GM21528 (cell line): ENCODE data around the gene ST6GALNAC2.
"Not testable (repeated sequence)": the region's sequence is repeated elsewhere in the genome, so short reads cannot be mapped to it uniquely, and the experiment has no call there.

ENCODE experiments used
- ATAC-seq: cut with Tn5 transposase; IDR thresholded peaks from one replicate; pipeline ENCODE4 v1.9.1; 2021; ENCODE audit warnings: mild to moderate bottlenecking, moderate library complexity; ENCODE audit not compliant: unreplicated experiment, low FRiP score

ST6GALNAC2 gene

DNA sequence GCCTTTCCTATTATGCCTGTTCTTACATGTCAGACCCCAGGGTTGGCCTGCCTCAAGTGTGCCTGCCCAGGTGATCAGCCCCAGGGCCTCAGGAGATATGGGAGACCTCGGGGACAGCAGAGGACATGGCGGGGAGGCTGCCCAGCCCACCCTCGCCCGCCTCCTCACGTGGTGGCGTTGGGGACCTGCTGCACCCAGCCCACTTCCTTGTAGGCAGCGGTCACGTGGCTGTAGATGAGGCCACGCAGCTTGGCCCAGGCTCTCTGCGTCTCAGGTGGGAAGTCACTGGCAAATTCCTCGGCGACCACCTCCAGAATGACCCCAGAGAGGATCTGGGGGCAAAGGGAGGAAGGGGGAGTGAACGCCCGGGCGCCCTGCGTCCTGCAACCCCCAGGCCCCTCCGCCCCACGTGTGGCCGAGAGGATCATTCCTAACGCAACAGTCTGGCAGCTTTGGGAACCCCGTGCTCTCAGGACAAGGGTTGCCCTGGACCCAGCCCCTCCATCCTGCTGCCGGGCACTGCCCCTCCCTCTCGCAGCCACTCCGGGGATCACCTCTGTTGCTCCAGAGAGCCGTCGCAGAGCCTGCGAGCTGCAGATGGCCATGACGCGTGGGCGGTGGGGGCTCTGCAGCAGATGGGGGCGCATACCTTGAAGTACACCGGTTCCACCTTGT, 54.7 kb downstream of the ST6GALNAC2 start:
- ATAC-seq, result no peak

DNA sequence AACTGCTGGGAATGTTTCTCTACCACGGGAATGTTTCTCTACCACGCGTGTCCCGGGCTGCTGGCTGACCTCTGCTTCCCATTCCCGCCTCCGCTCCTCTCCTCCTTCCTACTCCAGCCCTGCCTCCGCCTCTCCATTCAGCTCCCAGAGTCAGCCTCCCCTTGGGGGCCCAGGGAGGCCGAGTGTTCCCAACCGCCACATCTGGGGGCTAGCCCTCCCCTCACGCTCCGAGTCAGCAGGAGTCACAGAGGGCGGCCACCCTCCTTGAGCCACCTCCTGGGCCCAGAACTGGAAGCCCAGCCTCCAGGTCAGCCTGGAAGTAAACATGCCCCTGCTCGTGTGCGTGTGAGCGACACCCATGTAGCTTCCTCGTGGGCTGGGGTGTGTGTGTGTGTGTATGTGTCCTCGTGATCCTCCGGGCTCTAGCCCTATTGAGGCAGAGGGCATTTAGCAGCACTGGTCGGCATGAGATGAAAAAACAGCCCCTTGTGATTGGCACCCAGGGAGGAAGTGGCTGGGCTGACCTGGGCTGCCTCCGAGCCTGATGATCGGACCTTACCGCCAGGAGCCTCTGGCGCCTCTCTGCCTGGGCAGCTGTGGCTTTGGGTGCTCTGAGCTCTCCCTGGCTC, 55.5 kb downstream of the ST6GALNAC2 start:
- no peak for ATAC-seq

DNA sequence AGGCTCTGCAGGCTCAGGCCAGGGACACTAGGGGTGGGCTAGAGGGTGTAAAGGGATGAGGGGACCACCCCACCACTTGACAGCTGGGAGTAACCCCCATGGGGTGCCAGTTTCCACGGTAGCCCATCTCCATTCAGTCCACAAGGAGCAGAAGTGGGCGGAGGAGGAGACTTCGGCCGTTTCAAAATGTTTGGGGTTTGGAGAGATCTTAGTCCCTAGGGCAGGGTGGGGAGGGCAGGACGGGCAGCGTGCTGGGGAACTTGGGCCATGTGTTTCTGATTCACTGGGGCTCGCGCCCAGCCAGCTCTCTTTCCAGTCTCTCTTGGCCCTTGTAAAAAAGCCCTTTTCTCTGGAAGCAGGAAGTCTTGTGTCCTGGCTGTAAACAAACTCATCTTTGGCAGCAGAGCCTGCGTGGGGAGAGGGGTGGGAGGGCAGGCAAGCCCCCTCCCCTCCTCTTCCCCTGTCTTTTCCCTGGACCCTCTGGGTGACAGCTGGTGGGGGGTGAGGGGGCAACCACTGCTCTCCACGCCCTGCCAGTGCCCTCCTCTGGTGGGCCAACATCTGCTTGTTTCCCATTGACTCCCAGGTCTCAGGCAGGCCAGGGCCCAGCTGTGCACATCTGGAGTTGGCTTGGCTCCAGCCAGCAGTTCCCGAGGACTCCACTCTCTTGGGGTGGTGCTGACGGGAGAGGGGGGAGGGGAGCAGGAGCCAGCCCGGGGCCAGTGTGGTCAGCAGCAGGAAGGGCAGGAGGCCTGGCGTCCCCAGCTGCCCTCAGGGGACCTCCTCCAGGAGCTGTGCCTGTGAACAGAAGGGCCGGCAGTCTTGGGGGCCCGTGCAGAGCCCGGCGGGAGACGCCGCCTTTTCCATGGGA, 56.2 kb downstream of the ST6GALNAC2 start:
- no peak for ATAC-seq

DNA sequence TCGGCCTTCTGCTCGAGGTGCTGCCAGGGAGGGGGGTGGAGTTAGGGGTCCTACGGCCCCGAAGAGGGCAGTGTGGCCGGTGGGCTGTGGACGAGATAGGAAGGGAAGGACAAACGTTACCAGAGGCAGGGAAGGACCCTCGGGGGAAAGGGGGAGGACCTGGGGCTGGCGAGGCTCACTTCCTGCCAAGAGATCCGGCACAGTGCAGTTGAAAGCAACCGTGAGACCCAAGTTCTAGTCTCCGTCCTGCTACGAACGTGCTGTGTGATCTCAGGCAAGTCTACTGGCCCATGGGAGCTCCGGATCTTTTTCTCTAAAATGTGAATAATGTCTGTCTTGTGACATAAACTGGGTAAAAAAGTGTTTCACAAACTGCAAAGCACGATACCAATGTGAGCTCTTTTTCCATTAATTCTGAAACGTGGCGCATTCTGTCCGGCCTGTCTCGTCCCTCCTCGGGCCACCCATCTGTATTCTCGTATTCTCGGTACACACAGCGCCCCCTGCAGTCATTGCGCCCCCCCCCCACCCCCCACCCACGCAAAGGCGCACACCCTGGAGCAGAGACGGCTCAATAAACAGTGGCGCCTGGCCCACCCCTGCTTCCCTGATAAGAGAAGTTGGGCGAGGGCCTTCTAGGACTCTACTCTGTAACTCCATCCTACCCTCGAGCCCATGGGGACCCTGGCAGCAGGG, 57.0 kb downstream of the ST6GALNAC2 start:
- ATAC-seq, result no peak

DNA sequence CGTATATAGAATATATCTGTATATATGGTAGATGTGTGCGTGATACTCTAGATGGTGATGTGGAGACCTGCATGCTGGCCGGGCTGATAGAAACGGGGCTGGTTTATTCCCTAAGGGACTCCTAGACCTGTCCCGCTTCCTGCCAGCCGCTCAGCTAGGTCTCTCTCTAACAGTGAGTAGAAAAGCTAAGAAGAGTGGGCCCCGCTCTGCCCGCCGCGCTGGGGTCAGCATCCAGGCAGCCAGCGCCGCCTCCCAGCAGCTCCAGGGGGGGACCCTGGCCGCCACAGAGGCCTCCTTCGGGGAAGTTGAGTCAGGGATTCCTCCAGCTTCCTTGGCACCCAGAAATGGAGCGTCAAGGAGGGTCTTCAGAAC, 57.5 kb downstream of the ST6GALNAC2 start:
- ATAC-seq, result no peak

DNA sequence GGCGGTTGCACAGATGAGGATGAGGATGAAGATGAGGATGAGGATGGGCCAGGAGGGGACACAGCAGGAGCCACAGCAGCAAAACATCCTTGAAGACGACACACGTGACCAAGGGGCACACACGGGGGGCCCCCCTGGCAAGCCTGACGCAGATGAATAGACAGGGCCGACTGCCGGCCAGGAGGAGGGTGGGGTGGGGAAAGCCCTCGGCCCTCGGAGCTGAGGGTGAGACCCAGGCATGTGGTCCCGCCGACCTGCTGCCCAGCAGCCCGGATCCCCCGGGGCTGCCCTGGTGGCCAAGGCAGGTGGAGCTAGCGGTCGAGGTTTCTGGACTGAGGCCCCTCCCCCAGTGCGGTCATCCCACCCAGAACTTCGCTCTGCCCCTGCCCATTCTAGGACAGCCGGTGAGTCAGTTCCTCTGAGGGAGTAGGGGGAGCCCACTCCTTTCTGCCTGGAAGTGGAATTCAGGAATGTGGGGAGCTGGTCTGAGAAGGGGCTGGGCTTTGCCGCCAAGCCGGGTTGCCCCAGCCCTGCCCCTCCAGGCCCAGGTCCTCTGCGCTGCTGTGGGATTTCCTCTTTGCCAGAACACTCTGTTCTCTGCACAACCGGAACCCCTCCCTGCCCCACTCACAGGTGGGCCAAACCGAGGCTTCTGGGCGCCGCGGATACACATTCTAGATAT, 58.1 kb downstream of the ST6GALNAC2 start:
- ATAC-seq, result no peak

DNA sequence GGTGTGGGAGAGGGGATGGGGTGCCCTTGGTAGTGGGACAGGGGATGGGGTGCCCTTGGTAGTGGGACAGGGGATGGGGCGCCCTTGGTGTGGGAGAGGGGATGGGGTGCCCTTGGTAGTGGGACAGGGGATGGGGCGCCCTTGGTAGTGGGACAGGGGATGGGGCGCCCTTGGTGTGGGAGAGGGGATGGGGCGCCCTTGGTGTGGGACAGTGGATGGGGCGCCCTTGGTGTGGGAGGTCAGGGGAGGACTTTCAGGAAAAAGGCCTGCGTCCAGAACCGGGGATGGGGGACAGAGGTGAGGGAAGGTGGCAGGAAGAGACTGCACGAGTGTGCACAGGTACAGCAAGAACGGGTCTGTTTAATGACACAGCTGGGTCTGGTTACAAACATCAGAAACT, 58.6 kb downstream of the ST6GALNAC2 start:
- ATAC-seq, result not testable (repeated sequence)

DNA sequence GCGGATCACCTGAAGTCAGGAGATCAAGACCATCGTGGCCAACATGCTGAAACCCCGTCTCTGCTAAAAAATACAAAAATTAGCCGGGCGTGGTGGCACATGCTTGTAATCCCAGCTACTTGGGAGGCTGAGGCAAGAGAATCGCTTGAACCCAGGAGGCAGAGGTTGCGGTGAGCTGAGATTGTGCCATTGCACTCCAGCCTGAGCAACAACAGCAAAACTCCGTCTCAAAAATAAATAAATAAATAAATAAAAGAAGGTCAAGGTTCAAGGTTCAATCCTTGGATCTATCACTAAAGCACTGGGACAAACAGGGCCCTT, 60.2 kb downstream of the ST6GALNAC2 start:
- ATAC-seq, result not testable (repeated sequence)

DNA sequence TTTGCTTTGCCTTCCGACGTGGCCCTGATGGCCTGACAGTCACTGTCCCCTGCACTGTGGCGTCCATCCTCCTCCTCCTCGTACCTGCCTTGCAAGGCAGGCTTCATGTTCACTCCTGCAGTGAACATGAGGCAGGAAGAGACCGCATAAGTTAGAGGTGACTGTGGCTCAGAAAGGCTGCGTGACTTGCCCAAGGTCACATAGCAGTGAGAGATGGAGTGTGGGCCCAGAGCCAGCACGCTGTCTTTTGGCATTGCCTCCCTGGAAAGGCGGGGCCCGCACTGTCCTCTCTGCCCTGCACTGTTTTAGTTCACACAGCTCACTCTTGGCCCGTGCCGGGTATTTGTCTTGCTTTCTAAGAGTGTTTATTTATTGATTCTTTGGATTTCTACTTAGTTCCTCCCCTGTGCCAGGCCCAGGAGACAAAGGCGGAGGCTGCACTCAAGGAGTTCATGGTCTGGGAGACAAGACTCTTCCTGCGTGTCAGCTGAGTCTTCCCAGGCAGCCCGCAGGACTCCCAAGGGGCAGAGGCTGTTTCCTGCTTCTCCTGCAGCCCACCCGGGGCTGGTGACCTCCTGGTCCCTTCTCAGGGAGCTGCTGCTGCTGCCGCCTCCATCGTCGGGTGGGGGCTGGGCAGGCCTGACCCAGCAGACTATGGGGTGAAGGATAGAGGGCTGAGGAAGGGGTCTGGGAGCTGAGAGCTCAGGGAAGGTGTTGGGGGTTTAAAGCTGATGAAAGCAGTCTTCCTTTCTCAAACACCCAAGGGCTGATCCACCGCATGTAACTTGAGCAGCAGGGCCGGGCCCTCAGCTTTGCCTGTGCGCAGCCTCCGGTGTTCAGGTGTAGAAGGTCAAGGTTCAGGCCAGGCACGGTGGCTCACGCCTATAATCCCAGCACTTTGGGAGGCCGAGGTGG, 60.8 kb downstream of the ST6GALNAC2 start:
- no peak for ATAC-seq

DNA sequence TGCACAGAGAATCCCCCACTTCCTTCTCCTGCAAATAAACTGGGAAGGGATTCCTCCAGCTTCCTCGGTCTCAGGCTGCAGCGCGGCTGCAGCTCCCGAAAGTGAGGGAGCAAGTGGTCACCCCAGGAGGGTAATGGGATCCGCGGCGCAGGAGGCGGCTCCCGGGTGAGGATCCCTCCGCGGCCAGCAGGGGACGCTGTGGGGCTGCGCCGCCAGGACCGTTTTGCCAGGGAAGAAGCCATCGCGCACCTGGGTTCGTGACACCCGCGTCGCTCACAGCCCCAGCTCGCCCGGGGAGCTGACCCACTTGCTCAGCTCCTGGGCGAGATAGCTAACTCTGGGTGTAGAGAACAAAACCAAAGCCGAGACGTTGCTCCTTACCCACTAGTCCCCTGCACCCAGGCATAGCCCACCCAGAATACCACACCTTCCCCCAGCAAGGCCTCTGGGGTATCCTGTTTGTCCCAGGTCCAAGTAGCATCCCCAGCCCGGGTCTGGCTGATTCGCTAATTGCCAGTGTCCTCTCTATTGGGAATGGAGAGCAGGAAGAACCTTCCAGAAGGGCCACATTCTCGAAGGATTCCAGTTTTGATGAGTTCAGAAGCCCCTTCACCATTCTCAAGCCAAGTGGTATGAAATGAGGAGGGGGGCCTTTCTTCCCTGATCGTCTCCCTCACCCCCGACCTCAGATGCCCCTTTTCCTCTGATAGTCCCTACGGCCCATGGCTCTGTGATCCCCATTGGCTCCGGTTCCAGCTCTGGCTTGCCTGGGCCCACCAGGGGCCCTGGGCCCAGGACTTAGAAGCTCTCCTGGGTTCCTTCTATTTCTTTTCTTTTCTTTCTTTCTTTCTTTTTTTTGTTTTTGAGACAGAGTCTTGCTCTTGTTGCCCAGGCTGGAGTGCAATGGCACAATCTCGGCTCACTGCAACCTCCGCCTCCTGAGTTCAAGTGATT, 62.3 kb downstream of the ST6GALNAC2 start:
- ATAC-seq, result no peak

DNA sequence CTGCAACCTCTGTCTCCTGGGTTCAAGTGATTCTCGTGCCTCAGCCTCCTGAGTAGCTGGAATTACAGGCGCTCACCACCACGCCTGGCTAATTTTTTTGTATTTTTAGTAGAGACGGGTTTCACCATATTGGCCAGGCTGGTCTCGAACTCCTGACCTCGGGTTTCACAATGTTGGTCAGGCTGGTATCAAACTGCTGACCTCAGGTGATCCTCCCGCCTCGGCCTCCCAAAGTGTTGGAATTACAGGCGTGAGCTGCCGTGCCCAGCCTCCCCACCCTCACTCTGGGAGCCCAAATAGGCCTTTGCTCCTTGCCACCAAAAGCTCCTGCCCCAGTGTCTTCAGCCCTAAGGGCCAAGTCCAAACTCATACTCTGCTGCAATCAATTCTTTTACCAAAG, 64.0 kb downstream of the ST6GALNAC2 start:
- not testable (repeated sequence) for ATAC-seq

DNA sequence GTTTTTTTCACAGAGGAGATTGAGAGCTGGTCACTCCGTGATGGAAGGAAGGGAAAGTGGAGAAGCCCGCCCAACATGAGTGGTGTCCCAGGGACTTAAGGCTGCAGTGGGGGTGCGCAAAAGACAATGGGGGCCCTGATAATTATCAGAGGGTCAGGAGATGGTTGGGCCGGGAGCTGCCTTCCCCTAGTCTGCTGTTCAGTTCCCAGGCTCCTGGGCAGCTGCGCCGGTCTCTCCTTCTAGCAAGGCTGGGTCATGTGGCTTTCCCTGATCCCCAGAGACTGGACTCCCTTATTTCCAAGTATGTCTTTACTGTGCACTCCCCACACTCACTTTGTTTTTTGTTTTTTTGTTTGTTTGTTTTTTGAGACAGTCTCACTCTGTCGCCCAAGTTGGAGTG, 64.4 kb downstream of the ST6GALNAC2 start:
- no peak for ATAC-seq

DNA sequence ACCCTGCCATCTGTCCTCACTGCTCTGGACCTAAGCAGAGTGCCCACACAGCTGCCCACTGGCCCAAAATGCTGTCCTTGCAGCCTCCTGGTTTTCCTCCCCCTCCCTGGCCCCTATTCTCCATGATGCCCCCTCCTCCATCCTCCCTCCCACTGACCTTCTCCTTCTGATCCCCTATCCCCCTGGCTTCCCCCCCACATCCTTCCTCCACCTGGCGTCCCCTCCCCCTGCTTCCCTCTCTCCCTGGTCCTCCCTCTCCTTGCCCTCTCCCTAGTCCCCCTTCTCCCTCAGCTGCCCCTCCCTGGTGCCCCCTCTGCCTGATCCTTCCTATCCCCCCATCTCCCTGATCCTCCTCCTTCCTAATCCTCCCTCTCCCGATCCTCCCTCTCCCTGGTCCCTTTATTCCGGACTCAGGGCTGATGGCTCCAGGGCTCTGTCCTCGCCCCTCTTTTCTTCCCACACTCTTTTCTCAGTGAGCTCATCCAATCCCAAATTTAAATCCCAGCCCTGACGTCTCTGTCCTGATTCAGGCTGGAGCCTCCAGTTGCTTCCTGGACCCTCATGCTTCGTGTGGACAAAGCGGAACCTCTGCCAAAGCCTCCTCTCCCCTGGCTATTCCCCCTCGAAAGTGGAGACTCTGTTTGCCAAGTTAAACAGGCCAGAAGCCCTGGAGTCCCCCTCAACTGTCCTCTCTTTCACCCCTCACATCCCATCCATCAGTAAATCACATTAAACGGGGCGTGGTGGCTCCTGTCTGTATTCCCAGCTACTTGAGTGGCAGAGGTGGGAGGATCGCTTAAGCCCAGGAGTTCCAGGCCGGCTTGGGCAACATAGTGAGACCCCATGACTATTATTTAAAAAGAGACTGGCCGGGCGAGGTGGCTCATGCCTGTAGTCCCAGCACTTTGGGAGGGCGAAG, 66.4 kb downstream of the ST6GALNAC2 start:
- ATAC-seq, result no peak

DNA sequence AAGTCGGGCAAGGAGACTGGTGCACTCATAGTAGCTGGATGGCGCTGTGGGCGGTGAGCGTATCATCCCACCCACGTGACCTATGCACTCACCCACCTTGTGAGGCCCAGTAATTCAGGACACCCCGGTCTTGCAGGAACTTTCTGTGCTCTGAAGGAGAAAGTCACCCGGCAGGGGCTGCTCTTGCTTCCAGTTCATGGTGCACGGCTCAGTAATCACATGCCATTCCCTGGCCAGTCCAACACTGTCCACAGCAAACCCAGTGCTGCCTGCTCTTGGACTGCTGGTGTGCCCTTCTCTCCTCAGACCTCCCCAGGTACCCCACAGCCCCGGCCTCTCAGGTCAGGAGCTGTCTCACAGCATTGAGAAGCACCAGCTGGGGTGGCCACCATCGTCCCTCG, 68.0 kb downstream of the ST6GALNAC2 start:
- ATAC-seq, result no peak
